ENCODE measurements around the gene LIN7A.
"Not testable (repeated sequence)": the region's sequence is repeated elsewhere in the genome, so short reads cannot be mapped to it uniquely, and the experiment has no call there.

LIN7A gene

DNA sequence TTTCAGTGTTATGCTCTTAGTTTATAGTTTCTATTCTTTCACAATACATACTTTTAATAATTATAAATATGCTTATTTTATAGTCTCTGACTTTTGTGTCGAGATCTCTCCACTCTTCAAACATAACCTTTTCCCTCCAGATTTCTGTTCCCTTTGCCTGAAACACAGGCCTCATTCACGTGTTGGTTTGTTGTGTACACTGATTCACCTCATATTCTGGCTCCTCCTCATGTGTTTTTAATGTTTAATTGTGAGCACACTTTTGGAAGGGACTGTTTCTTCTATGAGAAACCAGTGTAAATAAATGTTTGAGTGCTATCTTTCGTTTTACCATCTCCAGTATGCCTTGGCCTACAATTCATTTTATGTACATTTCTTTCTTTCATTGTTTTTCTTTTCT, 20.1 kb downstream of the LIN7A start:
- DNase-seq = no peak

DNA sequence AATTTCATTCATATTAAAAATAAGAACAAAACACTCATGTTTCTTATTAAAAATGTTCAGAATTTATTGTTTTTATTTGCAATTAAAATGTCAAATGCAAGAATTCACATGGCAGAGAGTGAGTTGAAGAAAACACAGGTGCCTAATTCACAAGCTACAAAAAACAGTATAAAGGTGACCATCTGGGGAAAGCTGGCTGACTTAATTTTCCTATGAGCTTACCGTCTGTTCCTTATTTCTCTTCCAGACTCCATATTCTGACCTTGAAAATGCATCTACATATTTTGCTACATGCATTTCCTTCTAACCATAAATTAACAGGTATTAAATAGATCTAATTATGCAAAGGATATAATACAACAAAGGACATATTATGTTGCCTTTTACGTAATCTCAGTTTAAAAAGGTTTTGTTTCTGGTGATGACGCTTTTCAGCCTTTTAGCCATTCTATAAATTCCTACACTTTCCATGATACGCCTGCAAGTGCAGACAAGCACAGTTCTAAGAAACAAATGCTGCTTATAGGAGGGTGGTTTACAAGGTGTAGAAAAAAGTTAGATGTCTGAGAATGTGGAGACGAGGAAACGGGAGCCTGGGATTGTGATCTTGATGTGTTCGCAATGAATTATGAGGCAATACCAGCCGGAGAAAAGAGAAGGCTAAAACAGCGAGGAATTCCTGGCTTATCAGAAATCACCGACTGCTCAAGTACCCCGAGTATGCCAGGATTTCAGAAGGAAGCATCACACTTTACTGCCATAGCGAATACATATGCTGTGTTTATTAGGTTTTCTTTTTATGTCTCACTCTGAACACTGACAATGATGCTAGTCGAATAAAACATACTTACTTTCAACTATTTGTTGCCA, 24.6 kb downstream of the LIN7A start:
- no peak for DNase-seq

DNA sequence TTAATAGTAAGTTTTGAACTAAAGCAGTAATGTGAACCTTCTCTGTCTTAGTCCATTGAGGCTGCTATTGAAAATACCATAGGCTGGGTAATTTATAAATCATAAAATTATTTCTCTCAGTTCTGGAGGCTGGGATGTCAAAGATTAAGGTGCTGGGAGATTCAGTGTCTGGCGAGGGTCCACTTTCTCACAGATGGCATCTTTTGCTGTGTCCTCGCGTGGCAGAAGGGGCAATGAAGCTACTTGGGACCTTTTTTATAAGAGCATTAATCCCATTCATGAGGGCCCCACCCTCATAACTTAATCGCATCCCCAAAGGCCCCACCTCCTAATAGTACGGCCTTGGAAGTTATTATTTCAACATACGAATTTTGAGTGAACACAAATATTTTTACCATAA, 28.4 kb downstream of the LIN7A start:
- DNase-seq = no peak

DNA sequence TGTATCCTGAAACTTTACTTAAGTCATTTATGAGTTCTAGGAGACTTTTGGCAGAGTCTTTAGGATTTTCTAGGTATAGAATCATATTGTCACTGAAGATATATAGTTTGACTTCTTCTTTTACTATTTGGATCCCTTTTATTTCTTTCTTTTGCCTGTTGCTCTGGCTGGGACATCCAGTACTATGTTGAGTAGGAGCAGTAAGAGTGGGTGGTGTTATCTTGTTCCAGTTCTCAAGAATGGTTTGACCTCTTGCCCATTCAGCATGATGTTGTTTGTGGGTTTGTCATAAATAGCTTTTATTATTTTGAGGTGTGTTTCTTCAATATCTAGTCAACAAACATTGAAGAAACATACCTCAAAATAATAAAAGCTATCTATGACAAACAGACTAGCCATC, 35.0 kb downstream of the LIN7A start:
- DNase-seq = no peak

DNA sequence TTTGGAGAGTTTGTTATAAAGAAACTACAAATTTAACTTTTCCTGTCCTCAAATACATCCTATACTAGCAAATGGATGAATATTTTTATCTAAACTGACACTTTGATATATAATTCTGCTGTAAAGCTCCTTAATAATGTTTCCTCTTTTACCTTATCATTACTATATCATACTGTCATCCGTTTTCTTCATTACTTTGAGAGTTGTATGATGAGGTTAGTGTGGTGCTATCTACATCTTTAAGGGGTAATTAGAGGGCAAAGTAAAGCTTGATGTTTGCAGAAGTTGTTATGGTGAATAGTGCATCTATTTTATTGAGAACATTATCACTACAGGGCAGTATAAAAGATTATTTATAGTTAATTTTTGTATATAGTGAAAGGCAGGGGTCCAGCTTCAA, 36.1 kb downstream of the LIN7A start:
- DNase-seq = no peak

DNA sequence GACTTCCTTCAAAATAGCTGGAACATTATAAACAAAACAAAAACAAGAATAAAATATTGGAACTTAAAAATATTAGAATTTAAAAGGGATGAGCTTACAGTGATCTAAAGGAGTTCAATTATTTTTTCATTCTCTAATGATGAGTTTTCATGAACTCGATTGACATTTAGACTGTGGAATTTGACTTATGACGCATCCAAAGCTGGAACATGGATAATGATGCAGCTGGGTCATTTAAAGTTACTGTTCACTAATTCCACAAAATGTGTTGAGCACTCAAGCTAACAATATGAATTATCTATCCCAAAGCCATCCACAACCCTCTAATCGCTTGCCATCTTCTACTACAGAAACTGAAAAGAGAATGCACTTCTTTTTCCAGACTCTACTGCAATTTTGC, 42.5 kb downstream of the LIN7A start:
- no peak for DNase-seq

DNA sequence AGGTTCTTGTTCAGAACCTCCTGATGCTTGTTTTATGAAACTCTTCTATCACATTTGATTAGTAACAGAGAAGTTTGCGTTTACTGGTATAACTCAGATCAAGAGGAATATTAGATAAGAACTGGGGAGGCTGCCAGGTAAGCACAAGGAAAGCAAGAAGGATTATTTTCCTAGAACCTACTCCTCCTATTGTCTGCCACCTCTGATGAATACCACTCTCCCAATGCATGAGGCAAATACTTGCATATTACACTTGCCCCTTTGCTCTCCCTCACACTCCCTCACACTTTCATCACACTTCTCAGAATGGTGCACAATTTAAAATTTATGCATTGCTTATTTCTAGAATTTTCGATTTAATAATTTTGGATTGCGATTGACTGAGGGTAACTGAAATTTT, 43.6 kb downstream of the LIN7A start:
- DNase-seq = no peak

DNA sequence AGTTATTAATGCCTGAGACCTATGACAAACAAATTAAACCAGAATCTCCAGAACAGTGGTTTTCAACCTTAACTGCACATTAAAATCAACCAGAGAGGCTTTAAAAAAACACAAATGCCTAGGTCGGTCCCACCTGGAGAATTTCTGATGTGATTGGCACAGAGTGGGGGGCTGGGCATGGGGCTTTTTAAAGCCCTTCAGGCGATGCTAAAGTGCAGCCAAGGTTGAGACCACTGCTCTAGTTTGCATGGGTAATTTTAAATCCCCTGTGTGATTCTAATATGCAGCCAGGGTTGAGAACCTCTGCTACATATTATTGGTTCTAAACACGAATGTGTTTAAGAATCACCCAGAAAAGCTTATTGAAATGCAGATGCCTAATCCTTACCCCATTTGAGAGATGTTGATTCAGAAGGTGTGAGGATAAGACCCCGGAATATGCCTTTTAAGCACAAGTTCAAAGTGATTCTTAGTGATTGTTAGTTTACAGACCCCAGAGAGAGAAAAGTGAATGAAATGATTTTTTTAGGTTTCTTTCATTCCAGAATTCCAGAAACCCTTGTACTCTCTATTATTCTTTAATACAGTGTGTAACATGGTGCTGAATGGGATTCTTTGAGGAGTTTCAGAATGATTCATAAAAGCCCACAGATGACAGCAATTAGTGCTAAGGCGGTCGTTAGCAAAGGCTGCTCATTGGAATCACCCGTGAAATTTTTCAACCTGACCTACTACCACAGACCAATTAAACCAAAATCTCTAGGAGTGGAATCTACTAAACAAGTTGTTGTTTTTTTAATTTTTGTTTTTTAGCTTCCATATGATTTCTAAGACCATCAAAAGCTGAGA, 44.9 kb downstream of the LIN7A start:
- no peak for DNase-seq

DNA sequence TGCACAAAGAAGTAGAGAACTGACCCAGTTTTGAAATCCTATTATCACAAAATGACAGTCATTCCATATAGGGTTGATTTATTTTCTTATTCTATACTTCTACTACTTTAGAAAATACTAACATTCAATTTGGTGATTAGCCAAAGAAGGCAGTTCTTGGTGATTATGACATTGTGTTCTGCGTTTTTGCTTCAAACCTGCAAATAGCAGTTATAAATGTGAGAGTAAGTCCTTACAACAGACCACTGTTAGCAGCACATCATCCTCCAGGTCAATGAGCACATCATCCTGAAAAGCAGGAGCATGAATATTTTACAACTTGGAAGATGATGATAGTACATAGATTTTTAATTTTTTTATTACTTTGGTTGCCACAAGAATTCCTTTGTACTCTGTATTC, 53.1 kb downstream of the LIN7A start:
- DNase-seq = no peak

DNA sequence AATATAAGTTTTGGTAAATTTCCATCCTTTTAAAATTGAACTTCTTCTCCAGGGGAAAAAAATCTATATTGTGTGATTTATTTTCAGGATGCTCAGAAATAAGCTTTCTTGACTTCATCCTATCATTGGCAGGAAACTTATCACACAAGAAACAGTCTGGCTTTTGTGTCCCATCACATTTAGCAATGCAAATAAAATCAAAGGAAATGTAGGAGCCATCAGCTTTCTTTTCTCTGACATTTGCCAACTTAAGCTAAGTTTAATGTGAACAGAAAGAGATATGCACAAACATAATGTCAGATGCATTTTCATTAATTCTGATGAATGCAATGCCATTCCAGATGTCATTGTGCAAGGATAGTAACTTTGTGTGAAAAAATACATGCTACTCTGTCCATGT, 56.6 kb downstream of the LIN7A start:
- no peak for DNase-seq

DNA sequence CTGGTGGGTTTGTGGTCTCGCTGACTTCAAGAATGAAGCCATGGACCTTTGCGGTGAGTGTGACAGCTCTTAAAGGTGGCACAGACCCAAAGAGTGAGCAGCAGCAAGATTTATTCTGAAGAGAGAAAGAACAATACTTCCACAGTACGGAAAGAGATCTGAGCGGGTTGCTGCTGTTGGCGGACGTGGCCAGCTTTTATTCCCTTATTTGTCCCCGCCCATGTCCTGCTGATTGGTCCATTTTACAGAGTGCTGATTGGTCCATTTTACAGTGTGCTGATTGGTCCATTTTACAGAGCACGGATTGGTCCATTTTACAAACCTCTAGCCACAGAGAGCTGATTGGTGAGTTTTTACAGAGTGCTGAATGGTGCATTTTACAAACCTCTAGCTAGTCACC, 59.3 kb downstream of the LIN7A start:
- DNase-seq = not testable (repeated sequence)

DNA sequence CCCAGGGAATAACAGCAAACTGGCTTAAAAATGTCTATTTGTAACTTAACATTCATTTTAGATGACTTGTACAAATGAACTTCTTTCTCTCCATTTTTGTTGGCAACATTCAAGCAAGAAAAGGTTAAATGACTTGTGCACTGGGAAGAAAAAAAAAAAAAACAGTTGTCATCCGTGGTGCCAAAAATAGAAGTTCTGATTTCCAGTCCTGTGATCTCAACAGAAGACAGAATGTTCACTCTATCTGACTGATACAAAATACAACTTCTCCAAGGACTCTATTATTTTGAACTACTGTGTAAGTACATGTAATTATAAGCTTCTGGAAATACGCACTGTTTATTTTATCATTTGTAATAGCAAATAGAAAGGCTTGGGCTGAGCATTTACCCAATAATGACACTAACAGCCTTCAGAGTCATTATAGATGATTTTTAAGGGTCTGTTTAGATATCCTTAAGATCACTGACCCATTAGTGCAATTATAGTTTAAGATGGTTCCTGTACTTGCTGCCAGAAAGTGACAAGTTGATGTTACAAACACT, 59.9 kb downstream of the LIN7A start:
- no peak for DNase-seq

DNA sequence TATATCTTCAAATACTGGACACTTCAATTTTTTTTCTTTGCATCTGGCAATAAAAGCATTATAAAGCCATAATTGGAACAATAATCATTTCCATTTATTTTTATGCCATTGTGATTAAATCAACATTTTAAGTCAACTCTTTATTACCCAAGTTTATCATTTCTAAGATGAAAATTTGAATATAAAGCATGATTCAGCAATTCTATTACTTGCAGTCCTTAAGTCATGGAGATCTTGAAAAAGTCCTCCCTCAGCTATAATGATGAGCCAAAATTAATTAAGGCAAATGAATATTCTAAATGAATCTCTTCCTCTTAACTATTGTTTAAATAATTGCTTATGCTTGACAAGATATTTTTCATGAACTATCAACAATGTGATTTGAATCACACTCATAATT, 65.7 kb downstream of the LIN7A start:
- DNase-seq = no peak

DNA sequence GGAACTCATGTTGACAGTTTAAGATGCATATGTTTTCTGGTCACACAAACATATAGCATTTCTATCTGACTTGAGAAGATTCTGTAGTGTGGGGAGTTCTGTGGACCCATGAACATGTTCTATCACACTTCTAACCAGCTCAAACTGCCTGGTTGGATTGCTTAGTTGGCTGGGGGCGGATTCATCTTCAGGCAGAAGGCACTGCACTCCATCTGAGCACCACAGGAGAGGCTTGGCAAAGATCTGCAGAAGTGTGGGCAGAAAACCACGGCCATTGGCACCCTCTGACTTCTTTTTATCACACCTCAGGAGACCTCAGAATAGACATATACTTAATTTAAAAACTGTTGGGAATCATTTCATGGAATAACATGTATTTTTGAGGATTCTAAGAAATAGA, 68.5 kb downstream of the LIN7A start:
- no peak for DNase-seq

DNA sequence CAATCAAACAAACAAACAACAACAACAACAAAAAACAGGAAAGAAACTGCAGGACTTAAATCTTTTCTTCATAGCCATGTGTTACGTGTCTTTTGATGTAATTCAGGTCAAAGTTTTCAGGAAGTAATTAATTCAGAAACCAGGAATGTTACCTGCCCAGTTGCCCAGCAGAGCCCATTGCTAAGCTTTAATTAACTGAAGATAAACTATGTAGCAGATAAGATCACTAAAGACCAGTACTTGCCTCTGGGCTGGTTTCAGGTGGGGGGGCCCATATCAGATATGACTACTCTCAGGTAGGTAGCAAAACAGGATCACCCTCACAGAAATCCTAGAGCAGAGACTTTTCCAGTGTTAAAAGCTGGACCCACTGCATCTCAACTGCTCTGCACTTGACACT, 69.2 kb downstream of the LIN7A start:
- DNase-seq = no peak

DNA sequence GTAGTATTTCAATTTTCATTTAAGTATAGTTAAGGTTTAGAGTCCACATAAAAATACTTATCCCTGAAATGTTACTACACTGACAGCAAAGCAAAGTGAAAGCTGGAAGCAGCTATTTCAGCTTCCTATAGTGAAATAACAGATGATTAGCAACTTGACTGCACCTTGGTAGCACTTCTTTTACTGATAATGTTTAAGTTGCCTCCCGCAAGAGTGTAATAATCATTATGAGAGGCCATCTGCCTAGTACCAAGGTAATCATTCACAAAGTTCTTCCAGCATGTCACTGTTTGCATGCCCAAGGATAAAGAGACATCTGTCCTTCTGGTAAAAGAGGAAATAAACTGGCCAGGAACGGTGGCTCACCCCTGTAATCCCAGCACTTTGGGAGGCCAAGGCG, 69.8 kb downstream of the LIN7A start:
- no peak for DNase-seq

DNA sequence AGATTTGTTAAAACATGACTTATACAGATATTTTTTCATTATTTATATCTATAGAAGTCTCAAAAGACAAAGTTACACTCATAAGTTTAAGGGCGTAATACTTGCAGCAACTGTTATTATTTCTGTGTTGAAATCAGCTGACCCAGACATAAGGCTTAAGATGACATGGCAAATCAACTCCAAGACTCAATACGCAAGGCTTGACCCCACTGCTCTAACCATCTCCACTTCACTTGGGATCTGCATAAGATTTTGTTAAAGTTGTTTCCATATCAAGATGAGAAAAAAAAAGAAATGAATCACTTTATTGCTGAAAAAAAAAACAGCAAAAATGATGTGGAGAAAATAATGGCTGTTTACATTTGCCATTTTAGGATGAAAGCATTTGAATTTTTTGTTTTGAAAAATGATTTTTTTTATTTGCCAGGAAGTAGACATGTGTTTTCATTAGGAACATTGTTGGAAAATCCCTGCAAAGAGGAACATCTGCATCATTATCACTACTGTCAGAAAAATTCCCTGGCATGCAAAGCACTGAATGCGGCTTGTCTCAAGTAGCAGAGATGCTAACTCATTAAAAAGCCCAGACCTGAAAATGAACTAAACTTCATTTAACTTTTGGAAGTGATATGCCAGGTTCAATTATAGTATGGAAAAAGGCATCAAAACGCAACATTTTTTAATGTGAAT, 73.5 kb downstream of the LIN7A start:
- DNase-seq = no peak

DNA sequence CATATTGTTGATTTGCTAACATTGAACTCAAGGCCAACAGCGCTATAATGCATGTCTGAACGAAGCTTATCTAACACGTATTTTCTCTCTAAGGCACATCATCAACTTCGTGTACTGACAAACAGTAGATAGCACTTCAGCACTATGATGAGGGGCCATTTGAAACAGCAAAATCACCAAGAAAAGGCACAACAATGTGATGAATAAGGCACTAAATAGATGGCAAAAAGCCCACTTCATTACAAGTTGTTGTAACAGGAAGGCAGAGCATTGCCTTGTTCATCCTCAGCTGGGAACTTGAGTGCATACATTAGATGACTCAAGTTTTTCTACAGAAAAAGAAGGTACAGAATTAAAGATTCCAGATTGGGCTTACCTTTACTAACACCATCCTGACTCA, 75.2 kb downstream of the LIN7A start:
- DNase-seq = no peak

DNA sequence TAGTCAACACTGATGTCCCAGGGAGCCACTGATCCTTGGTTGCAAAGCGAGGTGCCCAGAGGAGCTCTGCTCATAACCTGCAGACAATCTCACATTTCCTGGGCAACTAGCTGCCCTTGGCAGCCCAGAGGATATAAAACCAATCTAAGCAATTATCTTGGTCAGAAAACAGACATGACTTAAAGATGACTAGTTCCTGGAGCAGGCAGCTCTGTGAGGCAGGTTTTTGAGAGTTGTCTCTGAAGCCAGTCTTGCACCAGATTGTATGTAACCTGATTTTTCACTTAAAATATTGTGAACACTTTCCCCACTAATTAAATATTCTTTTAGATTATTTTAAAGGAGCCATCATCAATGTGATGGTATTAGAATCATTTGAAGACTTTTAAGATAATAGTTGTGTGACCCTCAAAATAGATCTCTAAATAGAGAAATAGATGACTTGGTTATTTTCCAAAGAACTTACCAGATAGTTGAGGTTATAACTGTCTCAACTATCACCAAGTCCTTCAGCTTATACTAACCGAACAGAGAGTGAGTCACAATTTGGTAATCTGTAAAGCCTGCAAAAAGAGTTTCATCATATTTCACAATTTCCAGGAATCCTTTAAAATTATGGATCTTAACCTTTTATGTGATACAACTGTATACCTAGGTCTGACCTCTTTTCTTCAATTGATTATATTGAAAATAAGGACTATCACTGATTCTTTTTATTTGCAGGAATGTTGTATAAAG, 75.9 kb downstream of the LIN7A start:
- DNase-seq = no peak

DNA sequence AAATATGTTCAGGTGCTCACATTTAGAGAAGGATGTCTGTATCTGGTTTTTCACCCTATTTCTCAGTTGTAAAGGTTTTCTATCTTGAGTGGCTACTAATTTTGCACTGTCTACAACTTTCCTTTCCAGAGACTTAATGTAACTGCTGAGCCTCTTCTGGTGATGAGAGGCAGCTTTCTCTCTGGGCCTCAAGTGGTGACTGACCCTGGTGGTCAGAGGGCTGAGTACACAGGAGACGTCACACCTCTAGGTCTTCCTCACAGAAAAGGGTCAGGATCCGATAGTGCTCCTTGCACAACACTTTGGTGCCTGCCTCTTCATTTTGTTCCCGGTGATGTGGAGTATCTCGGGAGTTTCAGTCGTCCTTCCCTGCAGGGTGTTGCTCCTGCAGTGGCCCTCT, 76.8 kb downstream of the LIN7A start:
- no peak for DNase-seq

DNA sequence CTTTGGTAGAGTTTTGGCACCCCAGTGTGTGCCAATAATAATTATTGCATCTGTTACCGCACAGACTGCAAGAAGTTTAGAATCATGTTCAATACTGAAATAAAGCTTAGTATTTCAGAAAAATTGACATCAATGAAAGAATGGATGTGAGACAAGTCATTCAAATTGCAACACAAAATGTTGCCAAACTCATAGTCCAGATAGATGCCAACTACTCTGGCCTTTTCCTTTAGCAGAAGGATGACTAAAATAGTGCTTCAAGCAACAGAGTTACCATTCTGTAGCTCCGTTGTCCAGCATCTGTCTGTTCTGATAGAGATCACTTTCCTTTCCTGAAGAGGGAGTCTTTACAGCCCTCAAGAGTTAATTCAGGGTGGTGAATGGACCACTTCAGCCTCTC, 77.5 kb downstream of the LIN7A start:
- no peak for DNase-seq

DNA sequence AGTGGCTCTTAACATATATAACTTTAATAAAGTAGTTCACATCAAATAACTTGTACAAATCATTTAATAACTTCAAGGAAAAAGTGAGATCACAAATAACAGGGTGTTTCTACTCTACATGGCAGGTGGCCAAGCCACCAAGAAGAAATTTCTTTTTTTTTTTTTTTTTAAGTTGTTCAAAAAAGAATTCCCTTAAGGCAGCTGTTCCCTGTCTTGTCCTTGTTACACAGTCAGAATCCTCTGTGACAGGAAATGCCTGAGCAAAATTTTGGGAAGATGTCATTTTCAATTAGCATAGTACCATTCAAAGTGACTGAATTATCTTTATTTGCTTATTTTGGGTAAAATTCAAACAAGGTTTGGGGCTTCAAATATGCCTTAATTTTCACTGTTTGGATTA, 79.4 kb downstream of the LIN7A start:
- no peak for DNase-seq

DNA sequence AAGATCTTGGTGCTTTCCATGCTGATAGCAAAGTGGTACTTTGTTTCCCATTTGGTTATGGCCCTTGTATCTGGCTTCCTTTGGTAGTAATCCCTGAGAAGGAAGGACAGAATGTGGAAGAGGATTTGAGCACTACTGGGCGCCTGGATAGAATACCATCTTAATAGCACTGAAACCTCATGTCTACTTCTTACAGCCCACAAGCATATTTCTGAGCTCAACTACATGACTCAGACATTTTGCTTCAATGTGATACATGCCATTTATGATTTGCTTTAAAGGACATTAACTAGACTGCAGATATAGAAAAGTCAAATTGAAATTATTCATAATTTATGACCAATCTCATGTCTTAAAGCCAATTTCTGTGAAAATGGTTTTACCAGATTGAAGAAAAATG, 80.4 kb downstream of the LIN7A start:
- DNase-seq = no peak
